Activated CD4-positive, alpha-beta T cell treated with anti-CD3 and anti-CD28 coated beads, Interleukin-2, Interleukin-4, amounts not matched to agents 100 ng/mL and 50 ng/mL, durations not matched to agents 16 hours and 8 hours (primary cell): ENCODE data around the gene SNX10.

Experiments
- DNase-seq: peaks from one replicate; pipeline ENCODE4 v3.0.0-alpha.2; 2020; ENCODE audit warnings: low spot score

Gene SNX10

GRCh38 chr7:26369593-26369992 lies 77.9 kb downstream of the SNX10 start:
- peak; percentile 66 for DNase-seq

- no peak for DNase-seq
Observed at GRCh38 chr7:26370011-26370410, 78.3 kb downstream of the SNX10 start.

DNA sequence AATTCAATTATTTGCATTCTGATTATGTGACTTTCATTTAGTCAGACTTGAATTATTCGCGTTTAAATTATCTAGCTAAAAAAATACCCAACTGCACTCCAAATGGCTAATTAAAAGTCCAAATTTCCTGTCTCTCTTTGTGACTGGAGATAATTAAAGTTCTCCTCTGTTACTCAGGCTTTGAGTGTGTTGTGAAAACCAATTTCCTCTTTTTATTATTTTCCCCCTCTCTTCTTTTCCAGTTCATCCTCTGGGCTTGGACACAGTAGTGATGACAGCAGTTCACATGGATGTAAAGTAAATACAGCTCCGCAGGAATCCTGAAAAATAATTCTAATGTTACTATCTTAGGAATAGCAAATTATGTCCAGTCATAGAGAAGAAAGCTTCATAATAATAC lies 80.6 kb downstream of the SNX10 start:
- no peak for DNase-seq

DNA sequence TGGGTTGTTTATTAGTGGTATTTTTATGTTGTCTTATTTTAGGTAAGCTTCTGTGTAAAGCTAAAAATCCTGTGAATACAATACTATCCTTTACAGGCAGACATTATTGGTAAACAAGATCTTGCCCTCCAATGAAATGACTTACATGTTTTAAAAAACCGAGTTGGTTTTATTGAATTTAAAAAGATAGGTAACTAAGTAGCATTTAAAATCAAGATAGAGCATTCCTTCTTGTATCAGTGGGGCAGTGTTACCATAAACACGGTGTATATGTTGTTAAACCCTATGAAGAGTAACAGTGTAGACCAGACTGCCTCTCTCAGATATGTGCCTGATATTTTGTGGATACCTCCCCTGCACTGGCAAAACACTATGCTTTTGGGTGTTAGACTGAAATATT lies 81.0 kb downstream of the SNX10 start:
- DNase-seq: no peak

GRCh38 chr7:26374647-26375373 lies 83.1 kb downstream of the SNX10 start:
- no peak for DNase-seq

- no peak for DNase-seq
Observed at GRCh38 chr7:26375726-26376174, 84.1 kb downstream of the SNX10 start.

DNA sequence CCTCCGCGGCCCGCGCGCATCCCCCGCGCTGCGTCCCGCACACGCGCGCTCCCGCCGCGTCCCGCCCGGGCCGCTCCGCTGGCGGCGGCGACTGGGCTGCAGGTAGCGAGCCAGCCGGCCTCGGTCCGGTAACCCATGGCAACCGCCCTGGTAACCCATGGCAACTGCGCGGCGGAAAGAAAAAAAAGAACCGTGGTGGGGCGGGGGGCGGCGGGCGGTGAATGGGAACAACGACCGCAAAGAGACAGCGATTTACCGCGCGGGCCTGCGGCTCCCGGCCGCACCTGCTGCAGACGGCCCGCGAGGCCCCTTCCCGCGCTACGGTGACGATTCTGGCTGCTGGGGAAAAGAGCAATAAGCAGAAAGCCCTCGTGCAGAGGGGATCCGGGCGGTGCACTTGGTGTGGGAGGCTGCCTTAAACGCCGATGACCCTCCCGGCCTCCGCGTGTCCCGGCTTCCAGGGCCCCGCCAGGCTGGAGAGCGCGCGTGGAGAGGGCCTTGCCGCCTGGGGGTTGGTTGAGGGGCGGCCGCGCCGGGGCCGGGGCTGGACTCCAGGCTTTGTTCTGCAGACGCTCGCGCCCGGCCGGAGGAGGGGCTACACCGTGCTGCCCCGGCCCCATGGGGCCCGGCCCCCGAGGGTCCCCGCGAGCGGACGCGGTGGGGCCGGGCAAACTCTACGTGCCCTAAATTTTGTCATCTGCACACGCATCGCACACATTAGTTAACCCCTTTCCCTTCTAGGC lies 84.7 kb downstream of the SNX10 start:
- DNase-seq: peak; percentile 25

DNA sequence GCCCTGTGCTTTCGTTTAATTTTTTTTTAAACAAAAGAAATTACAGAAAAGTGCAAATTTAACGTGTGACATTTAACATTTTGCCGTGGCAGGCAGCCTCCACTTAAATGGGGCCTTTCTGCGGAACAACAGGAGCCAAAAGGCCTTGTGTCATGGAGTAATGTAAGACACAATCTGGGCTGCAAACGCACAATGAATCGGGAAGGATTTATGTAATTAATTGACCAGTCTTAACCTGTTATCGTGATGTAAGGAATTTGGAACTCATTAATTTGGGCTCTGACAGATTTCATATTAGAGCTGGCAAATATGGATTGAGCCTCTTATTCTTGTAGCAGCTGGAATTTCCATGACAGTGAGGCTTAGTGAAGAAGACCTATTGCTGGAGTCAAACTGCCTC lies 86.4 kb downstream of the SNX10 start:
- no peak for DNase-seq

DNA sequence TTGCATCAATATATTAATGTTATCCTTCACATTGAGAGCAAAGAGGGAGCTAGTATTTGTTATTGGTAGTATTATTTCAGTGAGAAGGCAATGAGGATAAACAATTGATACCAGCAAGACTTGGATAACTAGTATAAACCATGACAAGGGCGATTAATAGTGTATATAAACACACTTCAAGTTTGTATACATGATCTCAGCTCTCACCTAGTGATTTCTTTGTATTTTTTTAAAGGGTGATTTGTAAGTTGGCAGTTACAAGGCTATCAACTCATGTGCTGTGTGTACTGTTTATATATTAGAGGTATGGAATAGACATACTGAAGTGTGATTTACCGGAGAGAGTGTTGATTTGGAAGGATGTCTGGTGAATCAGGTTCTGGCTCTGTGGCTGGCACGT lies 88.0 kb downstream of the SNX10 start:
- DNase-seq: no peak

DNA sequence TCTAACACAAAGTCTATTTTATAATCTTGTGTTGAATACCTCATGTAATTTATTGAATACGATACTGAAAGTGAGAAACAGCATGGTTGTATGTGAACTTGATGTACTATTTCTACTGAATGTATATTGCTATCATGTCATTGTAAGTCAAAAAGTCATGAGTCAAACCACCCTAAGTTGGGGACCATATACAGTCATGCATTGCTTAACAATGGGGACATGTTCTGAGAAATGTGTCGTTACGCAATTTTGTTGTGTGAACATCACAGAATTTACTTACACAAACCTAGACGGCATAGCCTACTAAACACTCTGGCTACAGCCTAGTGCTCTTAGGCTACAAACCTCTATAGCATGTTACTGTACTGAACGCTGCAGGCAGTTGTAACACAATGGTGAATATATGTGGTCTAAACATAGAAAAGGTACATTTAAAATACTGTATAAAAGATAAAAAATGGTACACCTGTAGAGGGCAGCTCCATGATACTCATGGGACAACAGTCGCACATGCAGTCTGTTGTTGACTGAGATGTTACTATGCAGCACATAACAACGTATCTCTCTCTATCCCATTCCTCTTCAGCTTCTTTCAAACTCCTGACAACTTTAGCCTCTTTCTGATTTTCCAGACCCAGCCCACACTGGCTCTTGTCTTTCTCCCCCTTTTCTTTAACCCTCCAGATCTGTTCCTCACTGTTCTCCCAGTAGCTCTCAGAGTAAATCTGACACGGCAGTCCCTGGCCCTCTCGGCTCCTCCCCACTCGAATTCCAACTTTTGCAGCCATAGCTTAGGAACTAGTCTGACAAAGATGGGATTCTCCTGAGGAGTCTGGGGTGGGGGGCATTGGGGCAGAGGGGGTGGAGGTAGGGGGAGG lies 90.1 kb downstream of the SNX10 start:
- peak; percentile 61 for DNase-seq

DNA sequence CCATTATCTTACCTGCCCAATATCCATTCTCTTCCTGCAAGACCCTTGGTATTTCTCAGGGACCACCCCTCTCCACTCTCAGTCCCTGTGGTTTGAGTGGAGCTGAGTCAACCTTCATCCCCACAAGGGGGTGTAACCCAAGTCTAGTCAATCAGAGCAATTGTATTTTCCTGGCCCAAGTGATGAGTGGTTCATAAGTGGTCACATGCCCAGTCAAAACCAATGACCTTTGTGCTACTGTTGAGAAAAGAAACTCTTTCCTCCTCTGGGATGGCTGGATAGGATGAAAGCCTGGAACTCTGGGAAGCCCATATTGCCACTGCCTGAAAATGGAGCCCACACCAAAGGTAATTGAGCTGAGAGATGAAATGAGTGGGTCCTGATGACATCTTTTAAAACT lies 93.6 kb downstream of the SNX10 start:
- no peak for DNase-seq

DNA sequence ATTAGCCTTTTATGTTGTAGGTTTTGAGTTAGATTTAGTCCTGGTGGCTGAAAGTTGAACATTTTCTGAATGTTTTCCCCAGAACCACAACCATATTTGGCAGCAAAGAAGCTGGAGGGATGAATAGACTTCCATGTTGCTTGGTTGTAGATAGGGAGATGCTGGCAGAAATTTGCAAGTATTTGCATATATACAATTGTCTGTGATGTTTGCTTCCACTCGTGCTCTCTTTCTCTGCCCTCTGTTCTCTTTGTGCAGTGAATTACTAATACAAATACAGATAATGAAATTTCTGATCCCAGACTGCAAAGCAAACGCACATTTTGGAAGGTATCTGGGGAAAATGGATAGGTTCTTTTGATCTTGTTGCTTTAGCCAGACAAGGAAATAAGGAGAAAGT lies 96.1 kb downstream of the SNX10 start:
- DNase-seq: no peak

DNA sequence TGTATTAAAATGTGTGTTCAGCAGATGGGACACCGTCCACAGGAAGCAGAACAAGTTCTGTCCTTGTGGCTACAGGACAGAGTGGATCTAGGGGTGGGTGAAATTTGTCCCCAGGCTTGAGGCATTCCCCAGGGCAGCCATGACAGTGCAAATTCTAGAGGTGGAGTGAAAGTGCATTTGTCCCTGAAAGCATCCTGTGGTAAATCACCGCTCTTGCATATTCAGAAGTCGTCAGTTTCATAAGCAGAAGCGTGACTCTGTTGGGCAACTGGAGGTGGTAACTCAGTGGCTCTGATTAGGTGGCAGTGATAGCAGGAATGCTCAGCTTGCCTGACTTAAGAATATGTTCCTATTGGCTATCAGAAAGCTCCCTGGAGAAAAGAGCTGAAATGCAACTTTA lies 96.6 kb downstream of the SNX10 start:
- DNase-seq: peak; percentile 53

GRCh38 chr7:26390016-26390415 lies 98.4 kb downstream of the SNX10 start:
- no peak for DNase-seq

DNA sequence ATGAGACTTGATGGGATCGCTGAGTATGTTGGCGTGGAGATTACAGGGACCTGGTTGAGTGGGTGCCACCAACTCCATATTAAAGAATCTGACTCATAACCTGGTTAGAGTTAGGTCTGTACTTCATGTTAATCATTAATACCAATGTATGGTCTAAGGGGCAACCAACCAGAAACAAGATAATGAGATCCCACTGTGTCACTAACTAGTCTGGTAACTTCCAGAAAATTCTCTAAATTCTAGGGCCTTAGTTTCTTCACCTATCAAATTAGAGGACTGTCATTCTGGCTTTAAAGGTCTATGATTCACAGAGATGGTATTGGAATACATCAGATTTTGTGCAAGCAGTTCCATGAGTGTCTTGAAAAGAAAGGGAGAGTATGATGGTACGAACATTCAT lies 102.2 kb downstream of the SNX10 start:
- no peak for DNase-seq

DNA sequence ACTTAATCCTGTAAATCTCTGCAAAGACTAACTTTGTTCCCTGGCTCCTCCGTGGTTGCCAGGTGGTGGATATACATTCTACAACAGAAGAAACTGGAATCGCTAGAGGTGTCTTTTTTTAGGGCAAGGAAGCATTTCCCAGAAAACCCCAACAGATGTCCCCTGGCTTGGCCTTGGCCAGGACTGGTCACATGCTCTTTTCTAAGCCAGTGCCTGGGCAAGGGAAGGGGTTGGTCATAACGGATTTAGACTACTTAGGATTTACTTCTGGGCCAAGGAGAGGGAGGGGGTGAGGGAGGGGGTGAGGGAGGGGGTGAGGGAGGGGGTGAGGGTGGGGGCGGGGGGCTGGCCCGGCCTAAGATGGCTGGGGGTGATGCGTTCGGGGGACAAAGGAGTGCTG lies 105.7 kb downstream of the SNX10 start:
- no peak for DNase-seq

DNA sequence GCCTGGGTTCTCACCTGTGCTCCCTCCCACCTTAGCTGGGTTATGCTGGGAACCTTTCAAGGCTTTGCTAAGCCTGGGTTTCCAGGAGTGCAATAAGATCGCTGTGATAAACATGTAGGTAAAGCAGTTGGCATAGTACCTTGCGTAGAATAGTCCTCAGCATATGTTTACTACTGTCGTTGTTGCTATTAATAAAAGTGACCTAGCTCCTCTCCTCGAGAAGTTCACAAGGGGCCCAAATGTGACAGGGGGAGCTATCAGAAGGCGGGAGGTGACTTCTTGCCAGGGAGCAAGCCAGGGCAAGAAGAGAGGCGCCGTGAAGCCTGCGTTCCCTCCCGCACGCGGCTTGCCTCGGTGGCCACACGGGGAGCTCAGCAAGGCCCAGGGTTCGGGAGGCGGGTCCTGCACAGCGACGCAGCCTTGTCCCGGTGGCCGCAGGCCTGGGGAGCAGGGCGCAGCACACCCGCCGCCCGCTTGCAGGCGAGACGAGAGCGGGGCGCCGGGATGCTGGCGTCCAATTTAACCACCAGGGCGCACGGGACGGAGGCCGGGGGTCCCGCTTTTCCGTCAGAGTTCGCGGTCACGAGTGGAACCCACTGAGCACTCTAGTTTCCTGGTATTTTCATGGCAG lies 106.2 kb downstream of the SNX10 start:
- DNase-seq: no peak

GRCh38 chr7:26398427-26398755 lies 106.7 kb downstream of the SNX10 start:
- DNase-seq: peak; percentile 10

DNA sequence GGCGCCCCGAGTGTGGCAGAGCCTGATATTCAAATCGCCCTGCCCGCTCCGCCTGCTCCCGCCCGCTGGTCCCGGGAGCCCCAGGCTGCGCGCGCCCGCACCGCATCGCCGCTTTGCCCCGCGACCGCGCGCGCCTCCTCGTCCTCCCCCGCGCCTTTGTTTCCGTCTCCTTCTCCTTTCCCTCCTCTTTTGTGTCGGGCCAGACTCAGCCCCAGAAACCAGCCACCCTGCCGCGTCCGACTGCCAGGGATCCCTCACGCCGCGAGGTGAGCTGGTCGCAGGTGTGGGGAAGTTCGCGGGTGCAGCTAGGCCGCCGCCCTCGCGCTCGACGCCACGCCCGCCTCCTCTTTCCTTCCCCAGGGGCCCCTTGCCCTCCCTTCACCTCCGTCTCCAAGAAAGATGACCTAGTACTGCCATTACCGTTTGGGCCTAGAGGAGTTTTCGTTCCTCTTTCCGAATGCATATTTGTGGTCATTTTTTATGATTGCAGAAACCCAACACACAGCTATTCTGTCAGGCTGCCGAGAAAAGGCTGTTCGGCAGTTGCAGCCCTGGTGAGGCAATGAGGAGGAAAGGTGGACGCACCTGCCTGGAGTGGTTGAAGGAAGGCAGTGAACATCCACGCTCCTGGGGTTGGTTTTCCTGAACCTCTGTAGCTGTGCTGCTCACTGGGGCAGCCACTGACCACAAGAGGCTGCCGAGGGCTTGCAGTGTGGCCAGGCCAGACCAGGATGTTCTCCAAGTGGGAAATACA lies 107.3 kb downstream of the SNX10 start:
- peak; percentile 11 for DNase-seq

DNA sequence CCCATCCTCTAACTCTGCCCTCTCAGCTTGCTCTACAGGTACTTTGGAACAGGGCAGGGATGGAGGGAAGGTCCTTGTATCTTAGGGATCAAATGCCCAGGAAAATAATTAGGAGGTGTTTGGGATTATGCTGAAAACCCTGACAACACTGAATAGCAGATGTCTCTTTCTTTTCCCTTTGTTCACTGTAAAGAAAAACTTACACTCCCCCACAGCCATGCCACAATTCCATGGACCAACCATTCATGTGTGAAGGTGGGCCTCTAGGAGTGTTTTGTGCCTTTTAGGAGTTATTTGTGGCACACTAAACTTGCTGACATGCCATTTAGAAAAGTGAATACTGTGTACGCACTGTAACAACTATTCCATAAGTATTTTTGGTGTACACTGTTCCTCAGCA lies 108.1 kb downstream of the SNX10 start:
- no peak for DNase-seq

- no peak for DNase-seq
Observed at GRCh38 chr7:26403640-26404039, 112.0 kb downstream of the SNX10 start.
